H1 (cell line): ENCODE measurements around the gene USP17L20.
"Not testable (repeated sequence)": the region's sequence is repeated elsewhere in the genome, so short reads cannot be mapped to it uniquely, and the experiment has no call there.

Experiments used
- CTCF ChIP-seq, 3 experiments: IDR thresholded peaks; 1 replicate in 2 of 3; 2 replicates in 1 of 3; pipeline versions ENCODE4 v1.5.1 to v1.6.1; 2011; ENCODE audit warnings: low read length in 3 of 3, mild to moderate bottlenecking in 3 of 3, inconsistent platforms in 2 of 3, low read depth in 1 of 3, moderate library complexity in 1 of 3; ENCODE audit not compliant: insufficient read depth in 1 of 3; ENCODE audit errors: control extremely low read depth in 1 of 3
- EZH2 ChIP-seq: fragments of 200-600 bp; sonication (generic); IDR thresholded peaks from 2 replicates; pipeline ENCODE4 v1.7.1; 2012; ENCODE audit warnings: low read depth, mild to moderate bottlenecking, moderate library complexity, low read length, inconsistent platforms; ENCODE audit not compliant: severe bottlenecking
- NRF1 ChIP-seq: IDR thresholded peaks from 2 replicates; pipeline ENCODE4 v1.6.1; 2011; ENCODE audit warnings: mild to moderate bottlenecking, low read depth, low read length, improper control_type of control experiment
- SIN3A ChIP-seq, 2 experiments: IDR thresholded peaks in 1 of 2; conservative IDR thresholded peaks in 1 of 2; 2 replicates each; pipeline ENCODE4 v1.6.1; 2011 to 2012; ENCODE audit warnings: low read length in 2 of 2, improper control_type of control experiment in 1 of 2, low read depth in 1 of 2, mild to moderate bottlenecking in 1 of 2
- SIRT6 ChIP-seq: IDR thresholded peaks from one replicate; pipeline ENCODE4 v1.7.1; 2012; ENCODE audit warnings: low read length, inconsistent platforms

GRCh38 chr4:9253078-9253477 is 4.8 kb upstream of the USP17L20 start, which contains the start of gene USP17L19:
- TF ChIP-seq SIRT6; SIN3A (conservative IDR thresholded peaks at IDR 0.05 in 1 of 2, IDR thresholded peaks at IDR 0.05 in 1 of 2; ENCODE audit: low read depth in 1 of 2, low read length in 2 of 2); NRF1; EZH2; CTCF (IDR thresholded peaks at IDR 0.05; ENCODE audit: control extremely low read depth in 1 of 3, insufficient read depth in 1 of 3, low read depth in 1 of 3, low read length in 3 of 3): not testable (repeated sequence)
